Measurements from ENCODE around the gene CKS2. TPM values are rescaled to one million over a fixed set of nuclear protein-coding genes. Genes with fewer than 3 reads are reported as not detected.

Gene CKS2
- total and polyA plus RNA-seq, 2 experiments from 2014 or later: 512 to 1,783 TPM

DNA sequence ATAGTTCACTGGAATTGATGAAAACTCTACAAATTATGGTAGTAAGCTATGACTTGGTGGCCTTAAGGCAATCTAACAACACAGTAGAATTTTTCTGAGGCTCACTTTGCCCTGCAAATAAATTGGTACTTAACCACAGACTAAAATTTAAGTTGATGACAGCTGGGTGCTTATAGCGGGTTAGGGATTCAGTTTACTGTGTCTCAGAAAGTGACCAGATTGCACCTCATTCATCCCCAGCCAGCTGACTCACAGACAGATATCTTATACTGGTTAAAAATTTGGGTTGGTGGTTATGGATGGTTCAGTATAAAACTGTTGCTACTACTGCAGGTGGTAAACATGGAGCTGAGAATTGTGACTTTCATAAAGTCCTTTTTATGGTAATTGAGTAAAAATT is 2.8 kb downstream of the CKS2 start (continued):
- TF ChIP-seq ZNF462 (CRISPR knock-in tag; IDR thresholded peaks at IDR 0.05) (no peak), ZNF114 (CRISPR knock-in tag; IDR thresholded peaks at IDR 0.05) (no peak), ZNF331 (CRISPR knock-in tag; IDR thresholded peaks at IDR 0.05; ENCODE audit: low read depth) (no peak), CREB1 (CRISPR knock-in tag; IDR thresholded peaks at IDR 0.05; ENCODE audit: low read depth) (no peak), EZH2phosphoT487 (IDR thresholded peaks at IDR 0.05; ENCODE audit: unreplicated experiment) (no peak), STAT1 (IDR thresholded peaks at IDR 0.05; ENCODE audit: unreplicated experiment) (no peak), REST (IDR thresholded peaks at IDR 0.05; ENCODE audit: unreplicated experiment) (no peak)
